ENCODE measurements around the gene PITPNC1.
"Not testable (repeated sequence)": the region's sequence is repeated elsewhere in the genome, so short reads cannot be mapped to it uniquely, and the experiment has no call there.

Gene PITPNC1

GRCh38 chr17:67376737-67377487, at the start of gene PITPNC1:
Gene PITPNC1, plus strand, starts transcription at chr17:67377281.
- peak; percentile 92 for DNase-seq (ENCODE audit: low read depth)

GRCh38 chr17:67328026-67328425, 49.1 kb upstream of the PITPNC1 start:
- DNase-seq (ENCODE audit: low read depth), result no peak

- not testable (repeated sequence) for DNase-seq (ENCODE audit: low read depth)
Observed at GRCh38 chr17:67331381-67332161, 45.5 kb upstream of the PITPNC1 start.

GRCh38 chr17:67332162-67332508, 44.9 kb upstream of the PITPNC1 start:
- DNase-seq (ENCODE audit: low read depth), result not testable (repeated sequence)

- no peak for DNase-seq (ENCODE audit: low read depth)
Observed at GRCh38 chr17:67335245-67335835, 41.7 kb upstream of the PITPNC1 start.

- no peak for DNase-seq (ENCODE audit: low read depth)
Observed at GRCh38 chr17:67336859-67337258, 40.2 kb upstream of the PITPNC1 start.

- DNase-seq (ENCODE audit: low read depth), result not testable (repeated sequence)
Observed at GRCh38 chr17:67338353-67338752, 38.7 kb upstream of the PITPNC1 start.

GRCh38 chr17:67343237-67343636, 33.8 kb upstream of the PITPNC1 start:
- DNase-seq (ENCODE audit: low read depth), result no peak

- DNase-seq (ENCODE audit: low read depth), result no peak
Observed at GRCh38 chr17:67347826-67348225, 29.3 kb upstream of the PITPNC1 start.

GRCh38 chr17:67349420-67349819, 27.7 kb upstream of the PITPNC1 start:
- no peak for DNase-seq (ENCODE audit: low read depth)

- DNase-seq (ENCODE audit: low read depth), result no peak
Observed at GRCh38 chr17:67353161-67353560, 23.9 kb upstream of the PITPNC1 start.

GRCh38 chr17:67353929-67354574, 23.0 kb upstream of the PITPNC1 start:
- DNase-seq (ENCODE audit: low read depth), result no peak

- DNase-seq (ENCODE audit: low read depth), result no peak
Observed at GRCh38 chr17:67358612-67359011, 18.5 kb upstream of the PITPNC1 start.

GRCh38 chr17:67359960-67360791, 16.9 kb upstream of the PITPNC1 start:
- peak; percentile 49 for DNase-seq (ENCODE audit: low read depth)

GRCh38 chr17:67360880-67361279, 16.2 kb upstream of the PITPNC1 start:
- DNase-seq (ENCODE audit: low read depth), result no peak

- no peak for DNase-seq (ENCODE audit: low read depth)
Observed at GRCh38 chr17:67362173-67362572, 14.9 kb upstream of the PITPNC1 start.

- no peak for DNase-seq (ENCODE audit: low read depth)
Observed at GRCh38 chr17:67364847-67365737, 12.0 kb upstream of the PITPNC1 start.

- DNase-seq (ENCODE audit: low read depth), result peak; percentile 85
Observed at GRCh38 chr17:67365738-67366192, 11.3 kb upstream of the PITPNC1 start.

- peak; percentile 90 for DNase-seq (ENCODE audit: low read depth)
Observed at GRCh38 chr17:67366193-67367157, 10.6 kb upstream of the PITPNC1 start, which contains the start of gene PSMD12. Gene PSMD12, minus strand, starts transcription at chr17:67366577. Its CDS starts 58 bp downstream, at chr17:67366519.
